Measurements from ENCODE around the gene SELP. TPM values are rescaled to one million over a fixed set of nuclear protein-coding genes. Genes with fewer than 3 reads are reported as not detected.

Gene SELP
- total and polyA plus RNA-seq, 2 of the 13 experiments (the other 11 are each of a cell fraction or from before 2014, with no cell fraction given) = 0.11 TPM; not detected in 1

DNA sequence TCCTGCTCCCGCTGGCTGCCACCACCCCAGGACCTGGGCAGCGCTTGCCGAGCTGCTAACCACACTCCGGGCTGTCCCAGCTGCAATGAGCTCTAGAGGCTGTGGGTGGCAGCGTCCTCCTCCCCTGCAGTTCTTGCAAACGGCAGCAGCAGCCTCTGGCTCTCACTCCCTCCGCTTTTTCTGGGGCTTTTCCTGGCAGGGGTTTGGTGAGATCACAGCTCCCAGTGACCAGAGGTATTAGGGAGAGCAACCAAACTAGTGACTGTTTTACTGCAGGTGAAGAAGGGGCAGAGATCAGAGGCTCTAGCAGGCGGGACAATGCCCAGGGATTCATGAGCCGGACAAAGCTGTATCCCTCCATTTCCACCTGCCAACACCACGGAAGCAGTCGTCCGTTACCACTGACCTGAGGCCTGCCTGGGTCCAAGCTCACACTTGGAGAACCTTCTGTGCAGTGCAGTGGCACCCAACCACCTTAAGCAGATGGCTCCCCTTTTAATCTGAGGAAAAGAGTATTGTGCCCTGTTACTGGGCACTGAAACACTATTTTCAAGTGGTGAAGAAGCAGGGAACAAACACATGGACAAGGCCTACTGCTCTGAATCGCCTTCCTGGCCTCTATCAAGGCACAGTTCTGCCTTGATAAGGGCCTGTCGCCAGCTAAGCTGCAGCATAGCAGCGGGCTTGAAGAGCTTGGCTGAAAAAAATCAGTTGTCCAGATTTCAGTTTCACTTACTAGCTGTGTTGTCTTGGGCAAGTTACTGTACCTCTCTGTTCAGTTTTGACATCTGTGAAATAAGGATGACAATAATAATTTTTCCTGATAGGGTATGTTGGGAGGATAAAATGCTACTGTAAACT lies 43.3 kb downstream of the SELP start, which contains the start of gene F5 (continued):
- TF ChIP-seq TBX3 (IDR thresholded peaks at IDR 0.05; ENCODE audit: borderline replicate concordance) = no peak
- TF ChIP-seq ZFP1 (CRISPR knock-in tag; IDR thresholded peaks at IDR 0.05) = no peak
- TF ChIP-seq TCF7 (IDR thresholded peaks at IDR 0.05; ENCODE audit: low read depth) = no peak
- TF ChIP-seq, protein P1, sequence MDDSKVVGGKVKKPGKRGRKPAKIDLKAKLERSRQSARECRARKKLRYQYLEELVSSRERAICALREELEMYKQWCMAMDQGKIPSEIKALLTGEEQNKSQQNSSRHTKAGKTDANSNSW (CRISPR knock-in tag; IDR thresholded peaks at IDR 0.05; ENCODE audit: borderline replicate concordance) = no peak
- TF ChIP-seq, protein P2, sequence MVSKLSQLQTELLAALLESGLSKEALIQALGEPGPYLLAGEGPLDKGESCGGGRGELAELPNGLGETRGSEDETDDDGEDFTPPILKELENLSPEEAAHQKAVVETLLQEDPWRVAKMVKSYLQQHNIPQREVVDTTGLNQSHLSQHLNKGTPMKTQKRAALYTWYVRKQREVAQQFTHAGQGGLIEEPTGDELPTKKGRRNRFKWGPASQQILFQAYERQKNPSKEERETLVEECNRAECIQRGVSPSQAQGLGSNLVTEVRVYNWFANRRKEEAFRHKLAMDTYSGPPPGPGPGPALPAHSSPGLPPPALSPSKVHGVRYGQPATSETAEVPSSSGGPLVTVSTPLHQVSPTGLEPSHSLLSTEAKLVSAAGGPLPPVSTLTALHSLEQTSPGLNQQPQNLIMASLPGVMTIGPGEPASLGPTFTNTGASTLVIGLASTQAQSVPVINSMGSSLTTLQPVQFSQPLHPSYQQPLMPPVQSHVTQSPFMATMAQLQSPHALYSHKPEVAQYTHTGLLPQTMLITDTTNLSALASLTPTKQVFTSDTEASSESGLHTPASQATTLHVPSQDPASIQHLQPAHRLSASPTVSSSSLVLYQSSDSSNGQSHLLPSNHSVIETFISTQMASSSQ (IDR thresholded peaks at IDR 0.05; ENCODE audit: low read depth) = no peak
- TF ChIP-seq, protein P2 (CRISPR knock-in tag; IDR thresholded peaks at IDR 0.05; ENCODE audit: borderline replicate concordance) = peak; percentile 61; the same call in 1 of the 2 replicates
- no peak for TF ChIP-seq ZNF564 (CRISPR knock-in tag; IDR thresholded peaks at IDR 0.05)
- TF ChIP-seq ZNF354B (CRISPR knock-in tag; IDR thresholded peaks at IDR 0.05) = no peak
- no peak; the same call in 1 of the 2 replicates for TF ChIP-seq ZNF619 (CRISPR knock-in tag; IDR thresholded peaks at IDR 0.05)
- TF ChIP-seq, protein P3, sequence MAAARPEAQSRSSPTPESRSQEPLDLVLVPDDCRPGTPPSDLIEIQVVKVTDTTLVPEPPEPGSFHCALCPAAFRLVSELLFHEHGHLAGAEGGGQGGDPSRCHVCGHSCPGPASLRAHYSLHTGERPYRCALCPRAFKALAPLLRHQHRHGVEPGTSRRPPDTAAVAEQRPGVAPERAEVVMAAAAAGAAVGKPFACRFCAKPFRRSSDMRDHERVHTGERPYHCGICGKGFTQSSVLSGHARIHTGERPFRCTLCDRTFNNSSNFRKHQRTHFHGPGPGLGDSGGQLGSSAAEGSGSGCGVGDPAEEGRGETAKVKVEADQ (CRISPR knock-in tag; IDR thresholded peaks at IDR 0.05; ENCODE audit: borderline replicate concordance) = 0 out of 2 replicates have a peak, but pooled peaks have one; percentile 28
- TF ChIP-seq, protein P4, sequence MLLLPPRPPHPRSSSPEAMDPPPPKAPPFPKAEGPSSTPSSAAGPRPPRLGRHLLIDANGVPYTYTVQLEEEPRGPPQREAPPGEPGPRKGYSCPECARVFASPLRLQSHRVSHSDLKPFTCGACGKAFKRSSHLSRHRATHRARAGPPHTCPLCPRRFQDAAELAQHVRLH (CRISPR knock-in tag; IDR thresholded peaks at IDR 0.05; ENCODE audit: borderline replicate concordance, low read depth) = peak; percentile 49; the same call in 1 of the 2 replicates
- peak; percentile 76; the same call in 1 of the 2 replicates for TF ChIP-seq ZNF20 (CRISPR knock-in tag; IDR thresholded peaks at IDR 0.05)
- TF ChIP-seq ZNF282 (IDR thresholded peaks at IDR 0.05; ENCODE audit: partially characterized antibody) = no peak
- TF ChIP-seq ZNF121 (CRISPR knock-in tag; IDR thresholded peaks at IDR 0.05) = no peak; the same call in 1 of the 2 replicates
- peak; percentile 42; the same call in 1 of the 2 replicates for TF ChIP-seq ZNF556 (CRISPR knock-in tag; IDR thresholded peaks at IDR 0.05; ENCODE audit: borderline replicate concordance)
- no peak for TF ChIP-seq RFX5 (IDR thresholded peaks at IDR 0.05; ENCODE audit: low read depth, low read length)
- TF ChIP-seq HOXA9 (CRISPR knock-in tag; IDR thresholded peaks at IDR 0.05; ENCODE audit: borderline replicate concordance) = peak; percentile 69; the same call in 1 of the 2 replicates
- TF ChIP-seq ADNP (CRISPR knock-in tag; IDR thresholded peaks at IDR 0.05) = 0 out of 2 replicates have a peak, but pooled peaks have one; percentile 28
- no peak for TF ChIP-seq NBN (conservative IDR thresholded peaks at IDR 0.05)
- no peak for TF ChIP-seq SRF (IDR thresholded peaks at IDR 0.05; ENCODE audit: low read depth, low read length)
- TF ChIP-seq ETV5 (CRISPR knock-in tag; IDR thresholded peaks at IDR 0.05; ENCODE audit: borderline replicate concordance) = no peak; the same call in 1 of the 2 replicates
- TF ChIP-seq, protein P5, sequence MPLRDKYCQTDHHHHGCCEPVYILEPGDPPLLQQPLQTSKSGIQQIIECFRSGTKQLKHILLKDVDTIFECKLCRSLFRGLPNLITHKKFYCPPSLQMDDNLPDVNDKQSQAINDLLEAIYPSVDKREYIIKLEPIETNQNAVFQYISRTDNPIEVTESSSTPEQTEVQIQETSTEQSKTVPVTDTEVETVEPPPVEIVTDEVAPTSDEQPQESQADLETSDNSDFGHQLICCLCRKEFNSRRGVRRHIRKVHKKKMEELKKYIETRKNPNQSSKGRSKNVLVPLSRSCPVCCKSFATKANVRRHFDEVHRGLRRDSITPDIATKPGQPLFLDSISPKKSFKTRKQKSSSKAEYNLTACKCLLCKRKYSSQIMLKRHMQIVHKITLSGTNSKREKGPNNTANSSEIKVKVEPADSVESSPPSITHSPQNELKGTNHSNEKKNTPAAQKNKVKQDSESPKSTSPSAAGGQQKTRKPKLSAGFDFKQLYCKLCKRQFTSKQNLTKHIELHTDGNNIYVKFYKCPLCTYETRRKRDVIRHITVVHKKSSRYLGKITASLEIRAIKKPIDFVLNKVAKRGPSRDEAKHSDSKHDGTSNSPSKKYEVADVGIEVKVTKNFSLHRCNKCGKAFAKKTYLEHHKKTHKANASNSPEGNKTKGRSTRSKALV (CRISPR knock-in tag; IDR thresholded peaks at IDR 0.05) = peak; percentile 89
- TF ChIP-seq ZNF660 (CRISPR knock-in tag; IDR thresholded peaks at IDR 0.05; ENCODE audit: borderline replicate concordance, low read depth) = no peak

Data from HepG2 (cell line).